Subcutaneous abdominal adipose tissue (tissue), 5 donors: ENCODE data around the gene PLD1.
"Not testable (repeated sequence)": the region's sequence is repeated elsewhere in the genome, so short reads cannot be mapped to it uniquely, and the experiment has no call there.

Experiments used
- H3K27ac ChIP-seq: one replicate; pipeline ENCODE4 v1.7.0; 2013; ENCODE audit warnings: low read depth, mild to moderate bottlenecking, inconsistent platforms, low read length, moderate library complexity
- H3K27me3 ChIP-seq, 5 donors: one replicate each; pipeline ENCODE4 v1.7.0; 2013; ENCODE audit warnings: low read length in 5 of 5, inconsistent platforms in 1 of 5; ENCODE audit not compliant: control insufficient read depth in 5 of 5, insufficient read depth in 4 of 5
- H3K36me3 ChIP-seq, 5 donors: one replicate each; pipeline ENCODE4 v1.7.0; 2013; ENCODE audit warnings: low read length in 5 of 5; ENCODE audit not compliant: control insufficient read depth in 5 of 5, insufficient read depth in 5 of 5
- H3K4me1 ChIP-seq, 5 donors: one replicate each; pipeline ENCODE4 v1.7.0; 2013; ENCODE audit warnings: low read length in 5 of 5, mild to moderate bottlenecking in 3 of 5, moderate library complexity in 1 of 5; ENCODE audit not compliant: control insufficient read depth in 5 of 5, insufficient read depth in 5 of 5
- H3K4me3 ChIP-seq, 5 donors: one replicate each; pipeline ENCODE4 v1.7.0; 2013; ENCODE audit warnings: low read length in 5 of 5, low read depth in 1 of 5
- H3K9ac ChIP-seq, 5 donors: one replicate each; pipeline ENCODE4 v1.7.0; 2013; ENCODE audit warnings: low read length in 5 of 5, mild to moderate bottlenecking in 4 of 5, moderate library complexity in 3 of 5
- H3K9me3 ChIP-seq, 5 donors: one replicate each; pipeline ENCODE4 v1.7.0; 2013; ENCODE audit warnings: low read length in 5 of 5; ENCODE audit not compliant: control insufficient read depth in 5 of 5
- donor health status: healthy.
- donor health status: healthy.
- donor health status: healthy.
- donor health status: healthy.
- donor health status: healthy.

PLD1 gene

GRCh38 chr3:171821044-171821443 lies 10.8 kb upstream of the PLD1 start:
- Histone ChIP-seq H3K9ac (no peak overlapping the region), H3K36me3 (no peaks in the 10 kb centered on the region), H3K4me1 (peaks cover 10 to 24% (median 21%) of the 10 kb centered on the region in 5 donors), H3K9me3 (peaks cover 0 to 4% (median 0%) of the 10 kb centered on the region in 5 donors), H3K27me3 (no peaks in the 10 kb centered on the region), H3K4me3 (no peak overlapping the region), H3K27ac (no peak overlapping the region)

- no peak overlapping the region for H3K27ac ChIP-seq
- no peak overlapping the region for H3K4me3 ChIP-seq
- no peaks in the 10 kb centered on the region for H3K27me3 ChIP-seq
- H3K4me1 ChIP-seq, result peaks cover 0 to 26% (median 10%) of the 10 kb centered on the region in 5 donors
- H3K9me3 ChIP-seq, result peaks cover 0 to 4% (median 0%) of the 10 kb centered on the region in 5 donors
- H3K36me3 ChIP-seq, result no peaks in the 10 kb centered on the region
- no peak overlapping the region for H3K9ac ChIP-seq
Observed at GRCh38 chr3:171817074-171817800, 7.0 kb upstream of the PLD1 start.

GRCh38 chr3:171815973-171816595 lies 5.8 kb upstream of the PLD1 start:
- H3K9ac ChIP-seq, result no peak overlapping the region
- no peaks in the 10 kb centered on the region for H3K36me3 ChIP-seq
- H3K9me3 ChIP-seq, result peaks cover 0 to 4% (median 0%) of the 10 kb centered on the region in 5 donors
- no peaks in the 10 kb centered on the region for H3K27me3 ChIP-seq
- peaks cover 6 to 30% (median 14%) of the 10 kb centered on the region in 5 donors for H3K4me1 ChIP-seq
- no peak overlapping the region for H3K4me3 ChIP-seq
- H3K27ac ChIP-seq, result peak overlapping the region; percentile 26

GRCh38 chr3:171814662-171815061 lies 4.4 kb upstream of the PLD1 start:
- not testable (repeated sequence) for H3K27ac ChIP-seq, H3K9ac ChIP-seq, H3K9me3 ChIP-seq, H3K4me3 ChIP-seq, H3K36me3 ChIP-seq, H3K27me3 ChIP-seq
- H3K4me1 ChIP-seq, result peaks cover 7 to 37% (median 26%) of the 10 kb centered on the region in 5 donors

- Histone ChIP-seq H3K27me3 (no peaks in the 10 kb centered on the region), H3K27ac (peak overlapping the region; percentile 31), H3K9ac (peak overlapping the region in 1 of 5 donors; percentile 18), H3K4me1 (peaks cover 7 to 44% (median 33%) of the 10 kb centered on the region in 5 donors), H3K4me3 (no peak overlapping the region), H3K36me3 (no peaks in the 10 kb centered on the region), H3K9me3 (peaks cover 0 to 4% (median 0%) of the 10 kb centered on the region in 5 donors)
Observed at GRCh38 chr3:171813897-171814460, 3.7 kb upstream of the PLD1 start.

- Histone ChIP-seq H3K4me1 (peaks cover 7 to 44% (median 33%) of the 10 kb centered on the region in 5 donors), H3K9ac (peak overlapping the region in 1 of 5 donors; percentile 18), H3K36me3 (no peaks in the 10 kb centered on the region), H3K27ac (peak overlapping the region; percentile 31), H3K4me3 (no peak overlapping the region), H3K9me3 (peaks cover 0 to 4% (median 0%) of the 10 kb centered on the region in 5 donors), H3K27me3 (no peaks in the 10 kb centered on the region)
Observed at GRCh38 chr3:171813278-171813896, 3.1 kb upstream of the PLD1 start.

- H3K27me3 ChIP-seq, result no peaks in the 10 kb centered on the region
- H3K9ac ChIP-seq, result no peak overlapping the region
- H3K9me3 ChIP-seq, result peaks cover 0 to 2% (median 0%) of the 10 kb centered on the region in 5 donors
- peaks cover 7 to 44% (median 33%) of the 10 kb centered on the region in 5 donors for H3K4me1 ChIP-seq
- H3K36me3 ChIP-seq, result no peaks in the 10 kb centered on the region
- no peak overlapping the region for H3K4me3 ChIP-seq
- H3K27ac ChIP-seq, result no peak overlapping the region
Observed at GRCh38 chr3:171812811-171813210, 2.5 kb upstream of the PLD1 start.

GRCh38 chr3:171811913-171812335 lies 1.6 kb upstream of the PLD1 start:
- peak overlapping the region; percentile 88 for H3K27ac ChIP-seq
- no peaks in the 10 kb centered on the region for H3K36me3 ChIP-seq
- H3K9me3 ChIP-seq, result no peaks in the 10 kb centered on the region
- H3K27me3 ChIP-seq, result no peaks in the 10 kb centered on the region
- peaks cover 7 to 47% (median 34%) of the 10 kb centered on the region in 5 donors for H3K4me1 ChIP-seq
- peak overlapping the region in 1 of 5 donors; percentile 98 for H3K9ac ChIP-seq
- no peak overlapping the region for H3K4me3 ChIP-seq

GRCh38 chr3:171811295-171811912 lies 1.1 kb upstream of the PLD1 start:
- no peaks in the 10 kb centered on the region for H3K36me3 ChIP-seq
- H3K27ac ChIP-seq, result peak overlapping the region; percentile 88
- H3K4me3 ChIP-seq, result peak overlapping the region in 2 of 5 donors; percentile 73 to 78

More at GRCh38 chr3:171811295-171811912, 1.1 kb upstream of the PLD1 start:
- Histone ChIP-seq H3K27me3 (no peaks in the 10 kb centered on the region), H3K4me1 (peaks cover 7 to 47% (median 38%) of the 10 kb centered on the region in 5 donors), H3K9ac (peak overlapping the region in 2 of 5 donors; percentile 20 to 98), H3K9me3 (no peaks in the 10 kb centered on the region)
